PFSK-1 (cell line): ENCODE measurements around the gene PROM2.

ENCODE experiments used
- FOXP2 ChIP-seq: optimal IDR thresholded peaks from 2 replicates; pipeline ENCODE3; 2011; ENCODE audit warnings: borderline replicate concordance, control low read depth, inconsistent platforms; ENCODE audit not compliant: insufficient read depth; ENCODE audit errors: extremely low read length, extremely low read depth
- POLR2AphosphoS5 ChIP-seq: IDR thresholded peaks from 2 replicates; pipeline ENCODE4 v1.6.1; 2012; ENCODE audit warnings: low read depth, mild to moderate bottlenecking, control low read depth, low read length, moderate library complexity
- REST ChIP-seq, 2 experiments: IDR thresholded peaks; 2 replicates each; pipeline versions ENCODE4 v1.6.1 to v1.8.0; 2011 to 2012; ENCODE audit warnings: low read depth in 2 of 2, low read length in 2 of 2, control low read depth in 1 of 2, inconsistent platforms in 1 of 2, mild to moderate bottlenecking in 1 of 2, moderate library complexity in 1 of 2; ENCODE audit not compliant: insufficient read depth in 1 of 2
- SIN3A ChIP-seq: IDR thresholded peaks from 2 replicates; pipeline ENCODE4 v1.6.1; 2012; ENCODE audit warnings: mild to moderate bottlenecking, low read length, moderate library complexity, borderline replicate concordance; ENCODE audit not compliant: insufficient read depth
- TAF1 ChIP-seq: IDR thresholded peaks from 2 replicates; pipeline ENCODE4 v1.6.1; 2012; ENCODE audit warnings: low read length, control low read depth, borderline replicate concordance; ENCODE audit not compliant: insufficient read depth

The PROM2 gene

GRCh38 chr2:95334916-95335641 lies 60.8 kb downstream of the PROM2 start:
- TF ChIP-seq FOXP2 (no peak), POLR2AphosphoS5 (no peak), REST (IDR thresholded peaks at IDR 0.05; ENCODE audit: insufficient read depth in 1 of 2, low read depth in 2 of 2, low read length in 2 of 2) (no peak), SIN3A (no peak), TAF1 (no peak)

- TF ChIP-seq POLR2AphosphoS5 = no peak
- no peak for TF ChIP-seq TAF1
- no peak for TF ChIP-seq REST (IDR thresholded peaks at IDR 0.05; ENCODE audit: insufficient read depth in 1 of 2, low read depth in 2 of 2, low read length in 2 of 2)
- no peak for TF ChIP-seq SIN3A
- TF ChIP-seq FOXP2 = no peak
These were observed 62.2 kb downstream of the PROM2 start for GRCh38 chr2:95336406-95336805.

GRCh38 chr2:95337829-95338228 lies 63.6 kb downstream of the PROM2 start:
- TF ChIP-seq SIN3A (no peak), REST (IDR thresholded peaks at IDR 0.05; ENCODE audit: insufficient read depth in 1 of 2, low read depth in 2 of 2, low read length in 2 of 2) (no peak), FOXP2 (no peak), POLR2AphosphoS5 (no peak), TAF1 (no peak)
